HepG2 (cell line): ENCODE results near the gene PDLIM4. TPM values are rescaled to one million over a fixed set of nuclear protein-coding genes. Genes with fewer than 3 reads are reported as not detected.
A peak's percentile ranks its signal among the peaks of the same experiment; 100 is the strongest.

Source experiments
- EP300 ChIP-seq, 3 experiments: sonication (generic) in 1 of 3; formaldehyde crosslinking in 1 of 3; IDR thresholded peaks; 2 replicates each; pipeline versions ENCODE4 v1.5.1 to v1.6.1; 2011 to 2020; ENCODE audit warnings: low read depth in 2 of 3, low read length in 2 of 3, borderline replicate concordance in 1 of 3, improper control_type of control experiment in 1 of 3, mild to moderate bottlenecking in 1 of 3, missing genetic modification reagents in 1 of 3, moderate library complexity in 1 of 3
- ESRRA ChIP-seq: sonication (generic); formaldehyde crosslinking; IDR thresholded peaks from 2 replicates; pipeline ENCODE4 v1.5.1; 2020; ENCODE audit warnings: mild to moderate bottlenecking, low read depth, missing genetic modification reagents
- NR3C1 ChIP-seq: sonication (generic); formaldehyde crosslinking; IDR thresholded peaks from 2 replicates; pipeline ENCODE4 v1.4.0; 2020; ENCODE audit warnings: missing genetic modification reagents
- REL ChIP-seq: sonication (generic); formaldehyde crosslinking; conservative IDR thresholded peaks from 2 replicates; pipeline ENCODE4 v1.8.0; 2022; ENCODE audit warnings: mild to moderate bottlenecking, missing genetic modification reagents, moderate library complexity
- RXRB ChIP-seq: IDR thresholded peaks from 2 replicates; pipeline ENCODE4 v1.6.1; 2016; ENCODE audit warnings: borderline replicate concordance, missing genetic modification reagents, missing compliant biosample characterization
- SP4 ChIP-seq: sonication (generic); formaldehyde crosslinking; IDR thresholded peaks from 2 replicates; pipeline ENCODE4 v1.8.1; 2023; ENCODE audit warnings: mild to moderate bottlenecking, missing genetic modification reagents
- TBL1XR1 ChIP-seq: fragments of 150-350 bp; IDR thresholded peaks from 2 replicates; pipeline ENCODE4 v1.6.1; 2014; ENCODE audit warnings: borderline replicate concordance, low read length; ENCODE audit not compliant: partially characterized antibody
- ZBTB21 ChIP-seq: sonication (generic); formaldehyde crosslinking; IDR thresholded peaks from 2 replicates; pipeline ENCODE4 v1.4.0; 2020; ENCODE audit warnings: missing genetic modification reagents
- ZFP37 ChIP-seq: sonication (generic); formaldehyde crosslinking; IDR thresholded peaks from 2 replicates; pipeline ENCODE4 v1.4.0; 2020; ENCODE audit warnings: missing genetic modification reagents, borderline replicate concordance
- ZNF317 ChIP-seq: sonication (generic); formaldehyde crosslinking; IDR thresholded peaks from 2 replicates; pipeline ENCODE4 v1.5.0; 2020; ENCODE audit warnings: mild to moderate bottlenecking, missing genetic modification reagents
- ZNF788 ChIP-seq: sonication (generic); formaldehyde crosslinking; IDR thresholded peaks from 2 replicates; pipeline ENCODE4 v1.5.0; 2020; ENCODE audit warnings: mild to moderate bottlenecking, missing genetic modification reagents, borderline replicate concordance
- ZNF792 ChIP-seq: IDR thresholded peaks from 2 replicates; pipeline ENCODE4 v1.6.1; 2016
- ZNF891 ChIP-seq: sonication (generic); formaldehyde crosslinking; IDR thresholded peaks from 2 replicates; pipeline ENCODE4 v1.5.0; 2020; ENCODE audit warnings: mild to moderate bottlenecking, missing genetic modification reagents
- ZSCAN12 ChIP-seq: sonication (generic); formaldehyde crosslinking; IDR thresholded peaks from 2 replicates; pipeline ENCODE4 v1.9.0; 2021; ENCODE audit warnings: mild to moderate bottlenecking, missing genetic modification reagents
- polyA plus RNA-seq, 8 experiments: library from polyadenylated mRNA; depleted of rRNA in 3 of 8; stranded (reverse) in 7 of 8; unstranded in 1 of 8; fragments of >200 nt; fragmentation: Illumina TruSeq in 4 of 8; extraction: Trizol in 4 of 8; gene quantifications; 2 replicates each; pipeline versions ENCODE4 v1.2.1 to v1.2.3, GENCODE V29; 2011 to 2016; ENCODE audit warnings: low read depth in 4 of 8, missing spikeins in 1 of 8, mixed read lengths in 1 of 8; ENCODE audit not compliant: insufficient read depth in 1 of 8
- total RNA-seq, 5 experiments: library from RNA; depleted of rRNA; stranded (reverse); fragments of >200 nt; fragmentation: Illumina TruSeq; extraction: Trizol; gene quantifications; 2 replicates each; pipeline ENCODE4 v1.2.3, GENCODE V29; 2016; ENCODE audit warnings: low read depth in 1 of 5
- TF ChIP-seq, protein P1 (sequence below), 2 experiments: sonication (generic) in 1 of 2; formaldehyde crosslinking in 1 of 2; IDR thresholded peaks; 2 replicates each; pipeline versions ENCODE4 v1.4.0 to v1.6.1; 2016 to 2020; ENCODE audit warnings: borderline replicate concordance in 1 of 2, low read depth in 1 of 2, mild to moderate bottlenecking in 1 of 2, missing genetic modification reagents in 1 of 2
- TF ChIP-seq, protein P2 (sequence below): sonication (generic); formaldehyde crosslinking; IDR thresholded peaks from 2 replicates; pipeline ENCODE4 v1.8.0; 2022; ENCODE audit warnings: low read depth, missing genetic modification reagents
- TF ChIP-seq, protein P3 (sequence below): sonication (generic); formaldehyde crosslinking; IDR thresholded peaks from 2 replicates; pipeline ENCODE4 v1.4.0; 2020; ENCODE audit warnings: mild to moderate bottlenecking, low read depth, missing genetic modification reagents
- TF ChIP-seq, protein P4 (sequence below): sonication (generic); formaldehyde crosslinking; IDR thresholded peaks from 2 replicates; pipeline ENCODE4 v1.8.0; 2022; ENCODE audit warnings: missing genetic modification reagents, mild to moderate bottlenecking, borderline replicate concordance
- TF ChIP-seq, protein P5 (sequence below): sonication (generic); formaldehyde crosslinking; IDR thresholded peaks from 2 replicates; pipeline ENCODE4 v1.8.0; 2022; ENCODE audit warnings: mild to moderate bottlenecking, missing genetic modification reagents, moderate library complexity

PDLIM4 gene
- total and polyA plus RNA-seq, 2 of the 13 experiments (the other 11 are each of a cell fraction or from before 2014, with no cell fraction given) = 1.1 to 2.3 TPM

DNA sequence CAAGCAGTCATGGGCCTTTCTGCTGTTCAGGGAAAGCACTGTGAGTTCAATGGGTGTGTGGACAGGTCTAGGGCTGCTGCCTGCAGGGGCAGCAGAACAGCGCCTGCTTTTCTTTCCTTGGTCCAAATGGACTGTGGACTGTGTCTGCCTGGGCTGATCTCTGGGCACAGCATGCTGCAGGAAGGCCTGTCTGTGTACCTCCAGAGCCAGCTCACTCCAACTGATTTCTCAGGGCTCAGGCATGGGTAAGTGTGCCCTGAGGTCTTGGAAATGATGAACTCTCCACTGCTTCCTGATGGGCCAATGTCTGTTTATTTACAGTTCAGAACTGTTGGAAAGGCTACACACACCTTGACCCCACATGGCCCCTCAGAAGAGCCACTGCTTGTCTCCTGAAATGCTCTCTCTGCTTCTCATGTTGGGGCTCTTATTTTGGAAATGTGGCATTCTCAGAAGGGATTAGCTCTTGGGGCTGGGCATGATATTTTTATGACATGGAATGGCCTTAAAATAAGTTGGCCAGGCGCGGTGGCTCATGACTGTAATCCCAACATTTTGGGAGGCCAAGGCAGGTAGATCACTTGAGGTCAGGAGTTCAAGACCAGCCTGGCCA, 63.7 kb downstream of the PDLIM4 start (continued):
- TF ChIP-seq, protein P1, sequence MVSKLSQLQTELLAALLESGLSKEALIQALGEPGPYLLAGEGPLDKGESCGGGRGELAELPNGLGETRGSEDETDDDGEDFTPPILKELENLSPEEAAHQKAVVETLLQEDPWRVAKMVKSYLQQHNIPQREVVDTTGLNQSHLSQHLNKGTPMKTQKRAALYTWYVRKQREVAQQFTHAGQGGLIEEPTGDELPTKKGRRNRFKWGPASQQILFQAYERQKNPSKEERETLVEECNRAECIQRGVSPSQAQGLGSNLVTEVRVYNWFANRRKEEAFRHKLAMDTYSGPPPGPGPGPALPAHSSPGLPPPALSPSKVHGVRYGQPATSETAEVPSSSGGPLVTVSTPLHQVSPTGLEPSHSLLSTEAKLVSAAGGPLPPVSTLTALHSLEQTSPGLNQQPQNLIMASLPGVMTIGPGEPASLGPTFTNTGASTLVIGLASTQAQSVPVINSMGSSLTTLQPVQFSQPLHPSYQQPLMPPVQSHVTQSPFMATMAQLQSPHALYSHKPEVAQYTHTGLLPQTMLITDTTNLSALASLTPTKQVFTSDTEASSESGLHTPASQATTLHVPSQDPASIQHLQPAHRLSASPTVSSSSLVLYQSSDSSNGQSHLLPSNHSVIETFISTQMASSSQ (IDR thresholded peaks at IDR 0.05; ENCODE audit: low read depth) = no peak
- TF ChIP-seq, protein P1 (CRISPR knock-in tag; IDR thresholded peaks at IDR 0.05; ENCODE audit: borderline replicate concordance) = peak; percentile 17; the same call in 1 of the 2 replicates
- TF ChIP-seq TBL1XR1 = no peak
- TF ChIP-seq ZNF788 (CRISPR knock-in tag) = no peak
- no peak for TF ChIP-seq ESRRA (CRISPR knock-in tag)
- no peak for TF ChIP-seq ZNF792 (CRISPR knock-in tag)
- TF ChIP-seq REL = no peak
- TF ChIP-seq ZBTB21 (CRISPR knock-in tag) = no peak
- TF ChIP-seq, protein P2, sequence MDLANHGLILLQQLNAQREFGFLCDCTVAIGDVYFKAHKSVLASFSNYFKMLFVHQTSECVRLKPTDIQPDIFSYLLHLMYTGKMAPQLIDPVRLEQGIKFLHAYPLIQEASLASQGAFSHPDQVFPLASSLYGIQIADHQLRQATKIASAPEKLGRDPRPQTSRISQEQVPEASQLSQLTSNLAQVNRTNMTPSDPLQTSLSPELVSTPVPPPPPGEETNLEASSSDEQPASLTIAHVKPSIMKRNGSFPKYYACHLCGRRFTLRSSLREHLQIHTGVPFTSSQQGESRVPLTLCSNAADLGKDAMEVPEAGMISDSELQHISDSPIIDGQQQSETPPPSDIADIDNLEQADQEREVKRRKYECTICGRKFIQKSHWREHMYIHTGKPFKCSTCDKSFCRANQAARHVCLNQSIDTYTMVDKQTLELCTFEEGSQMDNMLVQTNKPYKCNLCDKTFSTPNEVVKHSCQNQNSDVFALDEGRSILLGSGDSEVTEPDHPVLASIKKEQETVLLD (CRISPR knock-in tag) = no peak
- TF ChIP-seq ZSCAN12 (CRISPR knock-in tag) = no peak
- TF ChIP-seq RXRB (CRISPR knock-in tag) = peak; percentile 91
- no peak for TF ChIP-seq ZFP37
- TF ChIP-seq SP4 = no peak
- TF ChIP-seq ZNF891 (CRISPR knock-in tag) = no peak
- TF ChIP-seq, protein P3, sequence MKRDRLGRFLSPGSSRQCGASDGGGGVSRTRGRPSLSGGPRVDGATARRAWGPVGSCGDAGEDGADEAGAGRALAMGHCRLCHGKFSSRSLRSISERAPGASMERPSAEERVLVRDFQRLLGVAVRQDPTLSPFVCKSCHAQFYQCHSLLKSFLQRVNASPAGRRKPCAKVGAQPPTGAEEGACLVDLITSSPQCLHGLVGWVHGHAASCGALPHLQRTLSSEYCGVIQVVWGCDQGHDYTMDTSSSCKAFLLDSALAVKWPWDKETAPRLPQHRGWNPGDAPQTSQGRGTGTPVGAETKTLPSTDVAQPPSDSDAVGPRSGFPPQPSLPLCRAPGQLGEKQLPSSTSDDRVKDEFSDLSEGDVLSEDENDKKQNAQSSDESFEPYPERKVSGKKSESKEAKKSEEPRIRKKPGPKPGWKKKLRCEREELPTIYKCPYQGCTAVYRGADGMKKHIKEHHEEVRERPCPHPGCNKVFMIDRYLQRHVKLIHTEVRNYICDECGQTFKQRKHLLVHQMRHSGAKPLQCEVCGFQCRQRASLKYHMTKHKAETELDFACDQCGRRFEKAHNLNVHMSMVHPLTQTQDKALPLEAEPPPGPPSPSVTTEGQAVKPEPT (CRISPR knock-in tag) = no peak
- TF ChIP-seq NR3C1 (CRISPR knock-in tag) = no peak
- TF ChIP-seq, protein P4, sequence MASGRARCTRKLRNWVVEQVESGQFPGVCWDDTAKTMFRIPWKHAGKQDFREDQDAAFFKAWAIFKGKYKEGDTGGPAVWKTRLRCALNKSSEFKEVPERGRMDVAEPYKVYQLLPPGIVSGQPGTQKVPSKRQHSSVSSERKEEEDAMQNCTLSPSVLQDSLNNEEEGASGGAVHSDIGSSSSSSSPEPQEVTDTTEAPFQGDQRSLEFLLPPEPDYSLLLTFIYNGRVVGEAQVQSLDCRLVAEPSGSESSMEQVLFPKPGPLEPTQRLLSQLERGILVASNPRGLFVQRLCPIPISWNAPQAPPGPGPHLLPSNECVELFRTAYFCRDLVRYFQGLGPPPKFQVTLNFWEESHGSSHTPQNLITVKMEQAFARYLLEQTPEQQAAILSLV (CRISPR knock-in tag) = no peak
- TF ChIP-seq, protein P5, sequence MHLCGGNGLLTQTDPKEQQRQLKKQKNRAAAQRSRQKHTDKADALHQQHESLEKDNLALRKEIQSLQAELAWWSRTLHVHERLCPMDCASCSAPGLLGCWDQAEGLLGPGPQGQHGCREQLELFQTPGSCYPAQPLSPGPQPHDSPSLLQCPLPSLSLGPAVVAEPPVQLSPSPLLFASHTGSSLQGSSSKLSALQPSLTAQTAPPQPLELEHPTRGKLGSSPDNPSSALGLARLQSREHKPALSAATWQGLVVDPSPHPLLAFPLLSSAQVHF (CRISPR knock-in tag) = no peak
- TF ChIP-seq ZNF317 = no peak
- TF ChIP-seq EP300 (IDR thresholded peaks at IDR 0.05; ENCODE audit: low read depth in 2 of 2, low read length in 2 of 2) = no peak
- TF ChIP-seq EP300 (CRISPR knock-in tag; IDR thresholded peaks at IDR 0.05; ENCODE audit: borderline replicate concordance) = no peak
